Mucosa of descending colon (tissue), 3 donors: ENCODE results near the gene RHOBTB1. TPM values are rescaled to one million over a fixed set of nuclear protein-coding genes. Genes with fewer than 3 reads are reported as not detected.

ENCODE experiments used
- ATAC-seq: fragments of 200-7000 bp; cut with Tn5 transposase; one replicate; pipeline ENCODE4 v1.9.1; 2020; ENCODE audit warnings: mild to moderate bottlenecking, moderate library complexity
- DNase-seq, 3 donors: peaks; one replicate each; pipeline ENCODE4 v3.0.0-alpha.2; 2020
- H3K36me3 ChIP-seq: fragments of 200-600 bp; one replicate; pipeline ENCODE4 v1.8.0; 2021; ENCODE audit warnings: low read depth, mild to moderate bottlenecking
- H3K4me1 ChIP-seq: fragments of 200-600 bp; one replicate; pipeline ENCODE4 v1.8.0; 2021; ENCODE audit warnings: low read depth, mild to moderate bottlenecking
- H3K4me3 ChIP-seq: fragments of 200-600 bp; one replicate; pipeline ENCODE4 v1.8.0; 2021; ENCODE audit warnings: mild to moderate bottlenecking
- H3K9me3 ChIP-seq: fragments of 200-600 bp; one replicate; pipeline ENCODE4 v1.8.0; 2021; ENCODE audit warnings: mild to moderate bottlenecking
- intact Hi-C, 2 donors: fragments of 100-400 bp; cut with DNase I in 1 of 2; cut with micrococcal nuclease in 1 of 2; formaldehyde crosslinking; loops; one replicate each; pipeline versions ENCODE4 v1.11.0 to v1.11.1; 2022; cut with DNase I, micrococcal nuclease
- total RNA-seq, 3 donors: library from RNA; stranded (reverse); fragmentation: NEBNext Ultra II Directional in 2 of 3; extraction: Animal tissue kit (Norgen Biotek cat#: 25700) in 2 of 3; gene quantifications; one replicate each; pipeline versions ENCODE4 v1.2.1 to v1.2.4, GENCODE V29; 2021 to 2023
- TF ChIP-seq, protein P1 (sequence below): fragments of 200-600 bp; IDR thresholded peaks from one replicate; pipeline ENCODE4 v1.8.0; 2022; ENCODE audit warnings: antibody characterized with exemption, mild to moderate bottlenecking
- donor health status: DM: no; HTN: no; CAD: no; lungs with moderate emphysema.
- donor health status: DM: no; HTN: no; CAD: no.
- donor health status: DM: no; HTN: yes; CAD: no.

Gene RHOBTB1
- total RNA-seq, 3 donors from 2014 or later, result 5.8 to 8.0 (median 6.9) TPM

DNA sequence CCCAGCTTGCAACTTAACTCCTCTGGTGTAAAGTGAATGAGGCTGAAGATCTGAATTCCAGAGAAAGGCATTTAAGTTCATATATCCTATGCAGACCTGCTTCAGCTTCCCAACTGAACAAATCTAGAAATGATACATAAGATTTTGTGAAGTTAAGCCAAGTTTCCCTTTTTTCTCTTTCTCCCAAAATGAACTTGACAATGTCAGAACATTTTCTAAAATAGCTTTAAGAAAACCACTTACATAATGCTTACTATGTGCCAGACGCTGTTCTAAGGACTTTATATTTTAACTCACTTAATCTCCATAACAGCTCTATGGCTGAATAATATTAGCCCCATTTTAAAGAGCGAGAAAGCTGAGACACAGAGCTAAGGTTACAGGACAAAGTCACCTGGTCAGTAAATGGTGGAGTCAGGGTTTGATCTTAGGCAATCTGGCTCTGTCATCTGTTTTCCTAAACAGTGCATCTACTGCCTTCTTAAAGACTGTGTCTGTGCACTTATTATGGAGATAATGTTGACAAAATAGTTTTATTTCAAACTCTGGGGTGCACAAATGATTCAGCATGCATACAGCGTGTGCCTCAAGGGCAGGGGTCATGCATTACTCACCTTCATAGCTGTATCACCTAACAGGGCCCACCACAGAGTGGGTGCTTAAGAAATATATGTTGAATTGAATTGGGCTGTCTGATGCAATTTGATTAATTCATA lies 66.8 kb downstream of the RHOBTB1 start:
- no peaks in the 10 kb centered on the region for H3K36me3 ChIP-seq
- ATAC-seq (no peak), DNase-seq (no peak)
- H3K4me3 ChIP-seq, result no peak overlapping the region
- no peaks in the 10 kb centered on the region for H3K9me3 ChIP-seq
- H3K4me1 ChIP-seq, result no peaks in the 10 kb centered on the region
- TF ChIP-seq, protein P1, sequence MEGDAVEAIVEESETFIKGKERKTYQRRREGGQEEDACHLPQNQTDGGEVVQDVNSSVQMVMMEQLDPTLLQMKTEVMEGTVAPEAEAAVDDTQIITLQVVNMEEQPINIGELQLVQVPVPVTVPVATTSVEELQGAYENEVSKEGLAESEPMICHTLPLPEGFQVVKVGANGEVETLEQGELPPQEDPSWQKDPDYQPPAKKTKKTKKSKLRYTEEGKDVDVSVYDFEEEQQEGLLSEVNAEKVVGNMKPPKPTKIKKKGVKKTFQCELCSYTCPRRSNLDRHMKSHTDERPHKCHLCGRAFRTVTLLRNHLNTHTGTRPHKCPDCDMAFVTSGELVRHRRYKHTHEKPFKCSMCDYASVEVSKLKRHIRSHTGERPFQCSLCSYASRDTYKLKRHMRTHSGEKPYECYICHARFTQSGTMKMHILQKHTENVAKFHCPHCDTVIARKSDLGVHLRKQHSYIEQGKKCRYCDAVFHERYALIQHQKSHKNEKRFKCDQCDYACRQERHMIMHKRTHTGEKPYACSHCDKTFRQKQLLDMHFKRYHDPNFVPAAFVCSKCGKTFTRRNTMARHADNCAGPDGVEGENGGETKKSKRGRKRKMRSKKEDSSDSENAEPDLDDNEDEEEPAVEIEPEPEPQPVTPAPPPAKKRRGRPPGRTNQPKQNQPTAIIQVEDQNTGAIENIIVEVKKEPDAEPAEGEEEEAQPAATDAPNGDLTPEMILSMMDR, result no peak
- intact Hi-C loops, result no loop called here

DNA sequence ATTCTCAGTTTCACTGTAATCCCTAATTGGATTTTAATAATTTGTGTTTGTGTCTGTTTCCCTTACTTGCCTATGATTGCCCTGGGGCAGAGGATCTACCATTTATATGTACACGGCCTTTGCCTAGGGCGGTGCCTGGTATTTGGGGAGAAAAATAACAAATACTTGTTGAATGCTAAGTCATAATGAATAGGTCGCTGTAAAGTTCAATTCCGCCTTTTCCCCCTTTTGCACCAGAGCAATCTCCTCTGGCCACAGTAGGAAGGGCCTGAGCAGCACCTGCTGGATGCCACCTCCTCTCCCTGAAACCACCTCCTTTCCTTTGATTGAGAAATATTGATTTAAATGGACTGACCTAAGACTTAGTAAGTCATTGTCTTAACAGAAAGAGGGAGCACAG lies 70.2 kb downstream of the RHOBTB1 start:
- no peaks in the 10 kb centered on the region for H3K36me3 ChIP-seq
- ATAC-seq, result no peak
- intact Hi-C loops, result no loop called here
- no peak for DNase-seq
- no peaks in the 10 kb centered on the region for H3K9me3 ChIP-seq
- H3K4me1 ChIP-seq, result no peaks in the 10 kb centered on the region
- no peak overlapping the region for H3K4me3 ChIP-seq
- TF ChIP-seq, protein P1, result no peak

DNA sequence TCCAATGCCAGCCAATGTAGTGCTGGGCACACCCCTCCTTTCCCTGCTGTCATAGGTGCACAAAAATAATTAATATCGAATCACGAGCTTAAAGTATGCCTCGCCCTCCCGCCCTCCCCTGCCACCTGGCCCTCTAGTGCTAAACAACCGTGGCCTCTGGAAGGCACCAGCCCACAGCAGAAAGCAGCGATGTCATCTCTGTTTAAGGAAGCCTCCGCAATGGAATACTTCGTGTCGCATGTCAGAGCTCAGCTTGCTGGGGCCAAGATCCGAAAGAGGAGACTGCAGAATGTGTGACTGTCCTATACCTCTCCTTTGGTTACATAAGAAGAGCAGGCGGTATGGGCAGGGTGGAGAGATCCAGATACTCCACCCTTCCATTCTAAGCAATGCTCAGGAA lies 71.5 kb downstream of the RHOBTB1 start:
- TF ChIP-seq, protein P1, result no peak
- Histone ChIP-seq H3K4me1 (no peaks in the 10 kb centered on the region), H3K4me3 (no peak overlapping the region), H3K36me3 (no peaks in the 10 kb centered on the region), H3K9me3 (no peaks in the 10 kb centered on the region)
- DNase-seq, result no peak
- intact Hi-C loops, result no loop called here
- ATAC-seq, result no peak

DNA sequence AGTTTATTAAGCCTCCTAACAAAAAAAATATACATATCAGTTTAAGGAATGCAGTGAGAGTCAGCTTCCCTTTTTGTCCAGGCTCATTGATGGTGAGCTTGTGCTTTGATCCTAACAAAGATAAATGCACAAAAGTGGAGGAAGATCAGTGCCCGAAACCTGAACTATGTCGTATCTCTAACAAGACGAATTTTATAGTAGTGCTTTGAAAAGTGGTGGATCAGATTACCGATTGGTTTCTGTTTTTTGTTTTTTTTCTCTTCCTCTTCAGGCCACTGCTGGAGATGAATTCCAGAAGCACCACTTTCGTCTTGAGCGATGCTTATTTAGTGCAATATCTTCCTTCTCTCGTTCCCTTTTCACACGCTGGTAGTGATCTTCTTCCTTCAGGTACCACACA lies 72.8 kb downstream of the RHOBTB1 start:
- Histone ChIP-seq H3K4me1 (no peaks in the 10 kb centered on the region), H3K9me3 (no peaks in the 10 kb centered on the region), H3K4me3 (no peak overlapping the region), H3K36me3 (no peaks in the 10 kb centered on the region)
- ATAC-seq (no peak), DNase-seq (no peak)
- intact Hi-C loops, result no loop called here
- TF ChIP-seq, protein P1, result no peak

DNA sequence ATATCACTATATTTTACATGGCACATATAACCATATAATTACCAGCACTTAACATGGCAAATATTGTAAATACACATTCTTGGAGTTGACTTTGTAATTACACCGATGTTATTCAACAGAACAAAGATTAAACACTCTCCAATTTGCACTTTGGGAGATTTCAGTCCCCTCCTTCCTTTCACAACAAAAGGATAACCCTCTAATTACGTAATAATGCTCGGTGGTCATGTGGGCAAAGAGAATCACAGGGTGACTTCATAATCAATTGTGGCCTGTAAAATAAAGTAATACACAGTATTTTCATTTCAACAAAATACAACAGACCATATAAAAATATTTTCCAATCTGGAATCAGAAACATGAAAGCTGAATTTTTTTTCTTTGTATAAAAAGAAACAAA lies 73.2 kb downstream of the RHOBTB1 start:
- H3K36me3 ChIP-seq, result no peaks in the 10 kb centered on the region

More for the DNA sequence above, 73.2 kb downstream of the RHOBTB1 start:
- DNase-seq (no peak), ATAC-seq (no peak)
- TF ChIP-seq, protein P1, result no peak
- intact Hi-C loops, result no loop called here
- no peaks in the 10 kb centered on the region for H3K4me1 ChIP-seq
- no peak overlapping the region for H3K4me3 ChIP-seq
- H3K9me3 ChIP-seq, result no peaks in the 10 kb centered on the region
